Measurements from ENCODE around the gene CCDC68. TPM values are rescaled to one million over a fixed set of nuclear protein-coding genes. Genes with fewer than 3 reads are reported as not detected.

The CCDC68 gene
- total RNA-seq, 3 donors from 2014 or later = 6.6 to 9.6 (median 8.5) TPM

- Histone ChIP-seq H3K36me3 (no peaks in the 10 kb centered on the region), H3K4me3 (no peak overlapping the region), H3K4me1 (no peaks in the 10 kb centered on the region), H3K27ac (no peak overlapping the region), H3K9me3 (no peaks in the 10 kb centered on the region), H3K27me3 (no peaks in the 10 kb centered on the region)
- intact Hi-C loops (cut with DNase I; ENCODE audit: low total_unique reads) = no loop called here
- TF ChIP-seq POLR2AphosphoS5 (IDR thresholded peaks at IDR 0.05) = no peak
- no peak for TF ChIP-seq POLR2A (IDR thresholded peaks at IDR 0.05)
- no peak for TF ChIP-seq CTCF (IDR thresholded peaks at IDR 0.05)
- DNase-seq (ENCODE audit: low spot score in 2 of 2) = no peak
These were observed 25.6 kb upstream of the CCDC68 start for GRCh38 chr18:54984908-54985307.

- TF ChIP-seq CTCF (IDR thresholded peaks at IDR 0.05) = no peak
- no peak for TF ChIP-seq POLR2AphosphoS5 (IDR thresholded peaks at IDR 0.05)
- no peak for TF ChIP-seq POLR2A (IDR thresholded peaks at IDR 0.05)
- H3K36me3 ChIP-seq = no peaks in the 10 kb centered on the region
- H3K4me1 ChIP-seq = no peaks in the 10 kb centered on the region
- H3K27me3 ChIP-seq = no peaks in the 10 kb centered on the region
- H3K9me3 ChIP-seq = no peaks in the 10 kb centered on the region
- no peak overlapping the region for H3K27ac ChIP-seq
- H3K4me3 ChIP-seq = no peak overlapping the region
- DNase-seq (ENCODE audit: low spot score in 2 of 2) = no peak
- intact Hi-C loops (cut with DNase I; ENCODE audit: low total_unique reads) = no loop called here
These were observed 24.5 kb upstream of the CCDC68 start for GRCh38 chr18:54983791-54984190.

- Histone ChIP-seq H3K4me3 (no peak overlapping the region), H3K27ac (no peak overlapping the region), H3K9me3 (no peaks in the 10 kb centered on the region), H3K36me3 (no peaks in the 10 kb centered on the region), H3K4me1 (no peaks in the 10 kb centered on the region), H3K27me3 (no peaks in the 10 kb centered on the region)
- DNase-seq (ENCODE audit: low spot score in 2 of 2) = no peak
- TF ChIP-seq POLR2A (IDR thresholded peaks at IDR 0.05) (no peak), CTCF (IDR thresholded peaks at IDR 0.05) (peak; percentile 57 to 69 (median 63)), POLR2AphosphoS5 (IDR thresholded peaks at IDR 0.05) (no peak)
- intact Hi-C loops (cut with DNase I; ENCODE audit: low total_unique reads) = no loop called here
These were observed 23.9 kb upstream of the CCDC68 start for GRCh38 chr18:54983041-54983686.

GRCh38 chr18:54981076-54981475 lies 21.8 kb upstream of the CCDC68 start:
- Histone ChIP-seq H3K4me3 (no peak overlapping the region), H3K27me3 (no peaks in the 10 kb centered on the region), H3K36me3 (no peaks in the 10 kb centered on the region), H3K27ac (no peak overlapping the region), H3K4me1 (no peaks in the 10 kb centered on the region), H3K9me3 (no peaks in the 10 kb centered on the region)
- DNase-seq (ENCODE audit: low spot score in 2 of 2) = no peak
- TF ChIP-seq POLR2AphosphoS5 (IDR thresholded peaks at IDR 0.05) (no peak), CTCF (IDR thresholded peaks at IDR 0.05) (no peak), POLR2A (IDR thresholded peaks at IDR 0.05) (no peak)
- intact Hi-C loops (cut with DNase I; ENCODE audit: low total_unique reads) = no loop called here

GRCh38 chr18:54975598-54975997 lies 16.3 kb upstream of the CCDC68 start:
- intact Hi-C loops (cut with DNase I; ENCODE audit: low total_unique reads) = no loop called here
- no peaks in the 10 kb centered on the region for H3K36me3 ChIP-seq

More at GRCh38 chr18:54975598-54975997, 16.3 kb upstream of the CCDC68 start:
- no peak for DNase-seq (ENCODE audit: low spot score in 2 of 2)
- Histone ChIP-seq H3K27ac (no peak overlapping the region), H3K27me3 (no peaks in the 10 kb centered on the region), H3K9me3 (no peaks in the 10 kb centered on the region), H3K4me1 (no peaks in the 10 kb centered on the region), H3K4me3 (no peak overlapping the region)
- TF ChIP-seq POLR2A (IDR thresholded peaks at IDR 0.05) (no peak), POLR2AphosphoS5 (IDR thresholded peaks at IDR 0.05) (no peak), CTCF (IDR thresholded peaks at IDR 0.05) (no peak)
